ENCODE results near the gene TMCC3.
"Not testable (repeated sequence)": the region's sequence is repeated elsewhere in the genome, so short reads cannot be mapped to it uniquely, and the experiment has no call there.

TMCC3 gene

GRCh38 chr12:94595152-94595551 is 55.2 kb downstream of the TMCC3 start:
- DNase-seq, result no peak

DNA sequence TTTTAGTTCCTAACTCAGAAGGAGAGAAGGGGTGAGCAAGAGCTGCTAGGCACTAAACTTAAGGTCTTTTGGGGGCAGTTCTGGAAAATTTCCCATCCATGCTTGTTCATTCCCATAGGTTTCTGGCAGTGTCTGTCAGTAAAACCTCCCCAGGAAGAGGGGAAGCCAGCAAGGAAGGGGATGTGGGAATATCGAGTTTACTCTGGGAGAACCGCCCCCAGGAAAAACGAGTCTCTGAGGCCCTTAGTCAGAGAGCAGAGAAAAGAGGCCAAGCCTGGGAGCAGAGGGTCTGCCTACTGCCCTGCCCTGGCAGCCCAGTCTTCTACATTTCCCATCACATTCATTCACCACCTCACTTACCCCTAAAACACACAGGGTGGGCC is 55.9 kb downstream of the TMCC3 start:
- DNase-seq, result no peak

GRCh38 chr12:94593822-94594442 is 56.4 kb downstream of the TMCC3 start:
- DNase-seq, result no peak

GRCh38 chr12:94592723-94593122 is 57.6 kb downstream of the TMCC3 start:
- DNase-seq, result not testable (repeated sequence)

DNA sequence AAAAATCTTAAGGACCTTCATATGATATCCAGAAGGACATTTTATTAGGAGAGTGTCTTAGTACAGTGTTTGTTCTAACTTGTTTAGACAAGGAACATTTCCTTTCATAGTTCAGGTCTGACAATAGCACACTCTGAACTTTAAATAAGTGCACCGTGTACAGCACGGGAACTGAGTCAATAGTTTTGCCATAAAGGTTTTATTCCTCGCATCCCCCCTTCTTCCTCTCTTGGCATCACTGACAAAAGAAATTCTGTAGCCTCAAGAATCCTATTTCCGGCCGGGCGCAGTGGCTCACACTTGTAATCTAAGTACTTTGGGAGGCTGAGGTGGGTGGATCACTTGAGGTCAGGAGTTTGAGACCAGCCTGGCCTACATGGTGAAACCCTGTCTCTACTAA is 58.3 kb downstream of the TMCC3 start:
- DNase-seq, result no peak

GRCh38 chr12:94590428-94590827 is 59.9 kb downstream of the TMCC3 start:
- DNase-seq, result no peak

- no peak for DNase-seq
These were observed 60.8 kb downstream of the TMCC3 start for GRCh38 chr12:94589591-94590001.

DNA sequence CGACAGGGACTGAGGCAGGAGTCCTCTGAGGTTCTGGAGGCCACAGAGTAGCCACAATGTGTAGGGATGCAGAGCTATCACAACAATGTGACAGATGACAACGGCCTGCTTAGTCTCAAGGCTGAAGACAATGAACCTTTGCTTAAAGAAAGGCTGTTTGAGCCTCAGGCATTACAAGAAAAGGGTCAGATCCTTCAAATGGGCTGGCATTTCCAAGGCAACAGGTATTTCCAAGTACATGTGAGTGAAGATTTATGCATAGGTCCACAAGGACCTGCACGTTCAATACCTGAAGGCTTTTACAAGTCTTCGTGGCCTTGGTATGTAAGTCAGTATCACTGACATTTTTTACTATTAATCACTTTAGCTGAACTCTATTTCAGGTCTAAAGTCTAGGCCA is 62.0 kb downstream of the TMCC3 start:
- DNase-seq, result no peak

DNA sequence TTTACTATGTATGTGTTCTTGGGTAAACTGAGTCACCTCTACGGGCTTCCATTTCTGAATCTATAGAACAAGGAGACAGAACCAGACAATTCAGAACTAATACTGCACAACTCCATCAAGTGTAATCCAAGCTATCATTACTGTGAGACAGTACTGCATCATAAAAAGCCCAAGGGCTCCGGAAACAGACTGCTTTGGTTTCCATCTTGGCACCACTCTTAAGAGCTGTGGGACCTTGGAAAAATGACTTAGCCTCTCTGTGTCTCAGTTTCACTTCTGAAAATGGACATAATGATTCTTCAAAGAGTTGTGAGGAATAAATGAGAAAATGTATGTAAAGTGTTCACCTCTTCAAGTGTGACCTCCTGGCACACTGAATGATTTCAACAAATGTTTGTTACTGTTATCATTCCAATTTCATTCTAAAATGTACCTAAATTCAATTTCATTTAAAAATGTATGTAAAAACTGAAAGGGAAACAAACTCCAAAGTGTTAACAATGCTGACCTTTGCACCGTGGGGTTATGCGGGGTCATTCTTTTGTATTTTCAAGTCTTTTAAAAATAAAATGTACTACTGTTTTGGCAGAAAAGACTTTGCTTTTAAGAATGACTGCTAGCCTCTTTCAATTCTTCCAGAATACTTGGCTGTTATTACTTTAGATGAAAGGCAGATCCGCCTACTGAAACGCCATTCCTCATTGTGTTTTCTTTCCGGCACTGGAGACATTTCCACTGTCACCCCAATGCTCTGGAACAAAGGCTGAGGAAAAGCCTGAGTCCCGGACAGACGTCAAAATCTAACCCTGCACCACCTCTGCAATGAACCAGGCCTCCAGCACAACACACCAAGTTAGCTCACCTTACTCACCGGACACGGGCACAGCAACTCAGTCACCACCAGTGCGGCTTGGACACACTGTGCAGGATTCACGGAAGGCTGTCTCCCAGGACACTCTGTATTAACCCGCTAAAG is 62.8 kb downstream of the TMCC3 start:
- no peak for DNase-seq

DNA sequence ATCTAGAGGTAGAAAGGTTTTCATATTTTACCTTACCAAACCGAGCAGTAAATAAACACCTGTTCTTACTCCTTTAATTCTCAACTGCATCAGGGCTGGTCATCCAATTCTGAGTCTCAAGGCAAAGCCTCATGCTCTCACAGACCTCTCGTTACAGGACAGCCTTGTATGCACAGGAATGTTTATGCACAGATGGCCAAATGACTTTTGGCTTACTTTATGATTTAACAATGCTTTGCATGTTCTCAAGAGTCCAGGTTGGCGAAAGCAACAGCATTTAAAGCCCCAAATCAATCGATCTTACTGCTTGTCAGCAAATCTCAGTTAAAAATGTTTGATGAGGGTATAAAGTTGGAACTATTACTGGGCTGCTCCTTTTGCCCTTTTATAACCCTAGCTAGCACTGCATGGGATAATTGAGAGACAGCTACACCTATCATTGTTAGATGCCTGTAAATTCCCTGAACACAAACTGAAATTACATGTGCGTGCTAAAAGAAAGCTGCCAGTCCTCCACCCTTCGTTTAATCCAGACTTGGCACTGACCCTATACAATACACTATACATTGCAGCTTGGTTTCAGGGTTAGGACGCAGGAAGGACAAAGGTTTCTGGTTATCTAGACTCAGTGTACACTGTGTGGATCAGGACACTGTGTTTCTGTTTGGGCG is 63.6 kb downstream of the TMCC3 start:
- DNase-seq, result no peak

DNA sequence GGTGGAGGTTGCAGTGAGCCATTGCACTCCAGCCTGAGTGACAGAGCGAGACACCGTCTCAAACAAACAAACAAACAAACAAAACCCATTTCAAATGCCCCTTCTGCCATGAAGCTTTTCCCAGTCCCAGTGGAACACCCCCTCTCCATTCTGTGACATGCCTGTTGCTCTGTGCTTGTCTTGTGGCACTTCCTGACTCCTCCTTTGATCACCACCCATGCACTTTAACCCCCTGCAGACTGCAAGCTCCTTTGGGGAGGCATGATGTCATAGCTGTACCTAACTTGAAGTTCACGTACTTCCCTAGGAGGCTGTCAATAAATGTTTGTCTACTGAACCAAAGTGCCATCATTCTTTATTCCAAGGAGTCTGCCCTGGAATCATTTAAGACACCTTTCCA is 64.7 kb downstream of the TMCC3 start:
- no peak for DNase-seq

DNA sequence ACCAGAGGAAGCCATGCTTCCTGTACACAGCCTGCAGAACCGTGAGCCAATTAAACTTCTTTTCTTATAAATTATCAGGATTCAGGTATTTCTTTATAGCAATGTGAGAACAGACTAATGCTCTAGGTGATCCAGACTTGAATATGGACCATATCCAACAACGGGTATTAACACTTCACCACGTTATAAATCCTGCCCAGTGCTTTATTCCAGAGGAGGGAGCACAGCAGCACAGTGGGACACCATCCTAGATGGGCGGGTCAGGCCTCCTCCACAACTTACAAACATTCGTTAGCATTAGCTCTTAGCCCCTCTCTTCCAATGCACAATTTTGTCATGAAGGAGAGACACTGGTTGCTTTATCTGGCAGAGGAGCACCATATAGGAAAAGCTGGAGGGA is 66.0 kb downstream of the TMCC3 start:
- no peak for DNase-seq

- DNase-seq, result no peak
These were observed 67.8 kb downstream of the TMCC3 start for GRCh38 chr12:94582591-94582990.

DNA sequence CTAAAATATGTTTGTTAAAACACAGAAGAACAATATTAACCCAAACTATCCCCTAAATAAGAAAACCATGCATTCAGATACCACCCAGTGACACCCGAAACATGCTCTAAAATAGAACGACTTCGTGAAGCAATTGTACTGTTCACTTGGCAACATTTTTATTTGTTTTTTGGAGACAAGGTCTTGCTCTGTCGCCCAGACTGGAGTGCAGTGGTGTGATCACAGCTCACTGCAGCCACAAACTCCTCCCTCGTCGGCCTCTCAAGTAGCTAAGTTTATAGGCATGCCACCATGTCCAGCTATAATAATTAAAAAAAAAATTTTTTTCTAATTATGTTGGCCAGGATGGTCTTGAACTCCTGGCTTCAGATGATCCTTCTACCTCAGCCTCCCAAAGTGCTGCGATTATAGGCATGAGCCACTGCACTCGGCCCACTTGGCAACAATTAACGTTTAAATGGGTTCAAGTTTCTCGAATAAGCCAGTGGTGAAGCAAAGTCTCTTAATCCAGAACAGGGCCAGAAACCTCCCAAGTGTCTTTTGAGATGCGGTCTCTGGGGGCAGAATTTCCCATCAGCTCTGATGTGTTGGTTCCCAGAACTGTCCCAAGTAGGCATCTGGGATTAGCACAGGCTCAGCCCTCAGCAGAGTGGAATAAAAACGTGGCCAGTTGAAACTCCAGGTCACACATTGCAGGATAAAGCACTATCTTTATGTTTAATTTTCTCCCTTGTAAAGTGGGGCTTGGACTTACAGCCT is 74.5 kb downstream of the TMCC3 start:
- no peak for DNase-seq

DNA sequence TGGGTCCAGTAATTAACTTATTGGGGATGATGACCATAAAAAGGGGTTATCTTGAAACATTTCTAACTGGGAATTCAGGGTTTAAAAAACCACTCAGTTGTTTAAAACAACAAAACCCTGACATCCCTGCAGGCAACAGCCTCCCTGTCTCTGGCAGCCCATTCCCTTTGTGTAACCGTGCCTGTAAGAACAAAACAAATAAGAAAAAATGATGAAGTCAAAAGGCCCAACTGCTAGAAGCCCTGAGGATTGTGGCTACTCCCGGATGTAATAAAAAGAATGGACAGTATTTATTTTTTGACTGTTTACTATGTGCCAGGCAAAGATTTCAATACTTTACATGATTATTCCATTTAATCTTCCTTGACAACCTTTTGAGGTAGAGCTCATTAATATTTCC is 75.3 kb downstream of the TMCC3 start:
- DNase-seq, result no peak

GRCh38 chr12:94571556-94571955 is 78.8 kb downstream of the TMCC3 start:
- DNase-seq, result no peak

DNA sequence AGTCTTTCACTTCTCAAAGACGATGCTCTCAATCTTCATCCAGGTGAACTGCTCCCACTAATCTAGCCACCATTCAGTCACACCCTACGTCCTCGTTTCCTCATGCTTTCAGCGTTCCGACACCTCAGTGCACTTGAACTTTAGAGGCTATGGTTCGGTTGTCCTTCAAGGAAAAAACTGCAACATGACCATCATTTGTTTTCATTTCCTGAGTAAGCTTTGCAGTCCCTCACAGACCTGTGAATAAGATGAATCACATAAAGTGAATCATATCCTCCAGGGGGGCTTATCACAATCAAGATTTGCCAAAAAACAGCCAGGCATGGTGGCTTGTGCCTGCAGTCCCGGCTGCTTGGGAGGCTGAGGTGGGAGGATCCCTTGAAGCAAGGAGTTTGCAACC is 80.2 kb downstream of the TMCC3 start:
- no peak for DNase-seq

DNA sequence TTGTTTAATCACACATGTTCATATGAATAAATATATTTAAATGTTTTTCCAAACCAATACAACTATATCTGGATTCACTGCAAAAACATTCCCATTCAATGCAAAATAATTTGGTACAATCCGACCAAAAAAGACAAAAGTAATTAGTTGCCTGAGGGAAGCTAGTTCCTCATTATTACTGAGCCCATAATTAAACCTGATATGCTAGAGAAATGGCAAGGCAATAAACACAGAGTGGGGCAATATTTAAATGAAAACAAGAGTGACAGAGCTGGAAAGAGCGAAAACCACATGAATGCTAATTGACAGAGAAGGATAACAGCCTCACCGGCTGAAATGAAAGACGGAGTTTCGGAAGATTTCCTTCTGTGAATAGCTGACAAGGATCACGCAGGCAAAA is 82.6 kb downstream of the TMCC3 start:
- no peak for DNase-seq

DNA sequence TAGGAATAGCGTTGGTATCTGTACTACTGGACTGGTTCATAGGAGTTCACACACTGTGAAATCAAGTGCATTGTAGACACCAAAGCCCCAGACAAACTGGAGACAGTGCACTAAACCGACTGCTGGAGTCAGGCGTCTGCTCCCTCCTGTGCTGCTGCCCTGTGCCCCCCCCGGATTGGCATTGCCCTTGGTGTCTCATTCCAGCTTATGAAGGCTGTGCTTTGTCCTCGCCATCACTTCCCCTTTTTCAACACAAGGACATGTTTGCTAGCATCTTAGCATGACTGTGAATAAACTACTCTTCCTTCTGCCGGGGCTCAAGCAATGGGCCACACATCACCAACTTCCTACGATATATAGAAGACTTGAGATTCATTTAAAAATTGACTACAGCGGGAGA is 84.0 kb downstream of the TMCC3 start:
- DNase-seq, result no peak

DNA sequence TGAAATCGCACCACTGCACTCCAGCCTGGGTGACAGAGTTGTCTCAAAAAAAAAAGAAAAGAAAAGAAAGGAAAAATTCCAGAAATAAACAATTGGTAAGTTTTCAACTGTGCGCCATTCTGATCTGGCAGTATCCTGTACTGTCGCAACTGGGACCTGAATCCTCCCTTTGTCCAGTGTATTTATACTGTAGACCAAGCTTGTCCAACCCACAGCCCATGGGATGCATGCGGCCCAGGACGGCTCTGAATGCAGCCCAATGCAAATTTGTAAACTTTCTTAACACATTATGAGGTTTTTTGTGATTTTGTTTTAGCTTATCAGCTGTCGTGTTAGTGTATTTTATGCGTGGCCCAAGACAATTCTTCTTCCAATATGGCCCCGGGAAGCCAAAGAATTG is 84.7 kb downstream of the TMCC3 start:
- no peak for DNase-seq

DNA sequence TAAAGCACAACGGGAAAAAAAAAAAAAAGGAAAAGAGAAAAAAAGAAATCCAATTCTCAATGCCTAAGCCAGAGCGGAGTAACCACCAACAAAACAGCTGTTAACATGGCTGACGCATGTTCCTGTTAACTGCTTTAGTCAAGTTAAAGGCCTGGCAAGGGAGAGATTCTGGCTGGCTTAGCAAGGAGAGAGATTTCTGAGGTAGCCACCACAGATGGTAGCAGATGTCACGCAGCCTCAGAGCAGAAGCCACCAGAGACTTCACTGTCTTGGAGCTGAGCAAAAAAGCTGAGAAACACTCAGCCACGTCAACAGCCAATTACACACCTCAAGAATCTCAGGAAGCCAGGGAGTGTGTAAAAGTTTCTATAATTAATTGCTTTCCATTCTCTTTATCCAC is 87.1 kb downstream of the TMCC3 start:
- peak; percentile 7 for DNase-seq

DNA sequence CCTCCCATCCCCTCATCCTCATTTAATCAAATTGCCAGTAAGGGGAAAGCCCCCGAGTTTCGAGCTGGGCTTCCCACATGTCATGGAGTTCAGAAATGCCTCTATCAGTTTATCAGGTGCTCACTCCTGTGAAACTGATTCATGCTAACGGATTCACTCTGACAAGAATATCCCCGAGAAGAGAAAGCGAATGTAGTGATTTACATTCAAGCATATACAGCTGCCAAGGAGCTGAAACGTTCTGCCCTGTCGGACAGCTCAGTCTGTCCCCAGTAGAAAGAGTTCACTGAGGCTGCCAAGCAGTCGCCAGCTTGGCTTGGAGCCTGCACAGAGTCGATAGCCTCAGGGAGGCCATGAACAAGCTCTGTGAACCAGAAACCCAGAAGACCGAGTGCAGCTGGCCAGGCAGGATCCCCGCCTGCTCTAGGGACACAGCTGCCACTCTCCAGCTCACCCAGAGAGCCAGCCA is 88.4 kb downstream of the TMCC3 start:
- DNase-seq, result no peak
